Measurements from ENCODE around the gene PSME1.
A peak's percentile ranks its signal among the peaks of the same experiment; 100 is the strongest.

The PSME1 gene

DNA sequence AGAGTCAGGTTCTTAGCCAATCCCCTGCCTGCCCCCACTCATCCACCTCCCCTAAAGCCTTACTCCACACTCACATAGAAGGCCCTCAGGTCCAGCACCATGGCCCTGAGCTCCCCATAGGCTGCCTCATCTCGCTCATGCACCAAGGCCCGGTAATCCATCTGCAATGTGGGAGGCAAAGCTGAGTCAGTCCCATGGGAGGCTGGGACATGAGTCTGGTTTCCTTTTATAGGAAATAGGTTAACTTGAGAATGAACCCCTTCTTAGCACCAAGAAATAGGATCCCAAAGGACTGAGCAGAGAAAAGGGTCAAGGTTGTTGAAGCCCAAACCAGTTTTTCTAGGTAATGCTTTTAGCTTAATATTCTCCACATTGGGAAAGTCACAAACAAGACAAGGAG is 7.5 kb downstream of the PSME1 start:
- no peak overlapping the region for H3K4me3 ChIP-seq (replicated peaks; ENCODE audit: low read depth, low read length)
- TF ChIP-seq, protein P1, sequence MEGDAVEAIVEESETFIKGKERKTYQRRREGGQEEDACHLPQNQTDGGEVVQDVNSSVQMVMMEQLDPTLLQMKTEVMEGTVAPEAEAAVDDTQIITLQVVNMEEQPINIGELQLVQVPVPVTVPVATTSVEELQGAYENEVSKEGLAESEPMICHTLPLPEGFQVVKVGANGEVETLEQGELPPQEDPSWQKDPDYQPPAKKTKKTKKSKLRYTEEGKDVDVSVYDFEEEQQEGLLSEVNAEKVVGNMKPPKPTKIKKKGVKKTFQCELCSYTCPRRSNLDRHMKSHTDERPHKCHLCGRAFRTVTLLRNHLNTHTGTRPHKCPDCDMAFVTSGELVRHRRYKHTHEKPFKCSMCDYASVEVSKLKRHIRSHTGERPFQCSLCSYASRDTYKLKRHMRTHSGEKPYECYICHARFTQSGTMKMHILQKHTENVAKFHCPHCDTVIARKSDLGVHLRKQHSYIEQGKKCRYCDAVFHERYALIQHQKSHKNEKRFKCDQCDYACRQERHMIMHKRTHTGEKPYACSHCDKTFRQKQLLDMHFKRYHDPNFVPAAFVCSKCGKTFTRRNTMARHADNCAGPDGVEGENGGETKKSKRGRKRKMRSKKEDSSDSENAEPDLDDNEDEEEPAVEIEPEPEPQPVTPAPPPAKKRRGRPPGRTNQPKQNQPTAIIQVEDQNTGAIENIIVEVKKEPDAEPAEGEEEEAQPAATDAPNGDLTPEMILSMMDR (IDR thresholded peaks at IDR 0.05; ENCODE audit: low read length, missing control alignments), result no peak
- DNase-seq (ENCODE audit: low read depth), result no peak

DNA sequence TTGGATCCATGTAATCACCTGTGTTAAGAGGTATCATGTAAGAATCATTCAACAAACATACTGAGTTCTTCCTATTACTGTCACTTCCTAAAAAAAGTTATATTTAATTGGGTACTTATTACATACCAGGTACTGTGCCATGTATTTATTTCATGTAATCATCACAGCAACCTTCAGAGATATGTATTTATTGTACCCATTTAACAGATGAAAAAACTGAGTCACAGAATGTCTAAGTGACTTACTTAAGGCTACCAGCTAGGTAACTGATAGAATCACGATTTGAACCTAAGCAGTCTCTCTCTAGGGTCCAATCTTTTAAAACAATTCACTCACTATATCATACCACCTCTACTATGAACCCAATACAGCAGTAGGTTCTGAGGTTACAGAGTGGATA is 8.5 kb downstream of the PSME1 start:
- TF ChIP-seq, protein P1 (IDR thresholded peaks at IDR 0.05; ENCODE audit: low read length, missing control alignments), result no peak
- no peak overlapping the region for H3K4me3 ChIP-seq (replicated peaks; ENCODE audit: low read depth, low read length)

DNA sequence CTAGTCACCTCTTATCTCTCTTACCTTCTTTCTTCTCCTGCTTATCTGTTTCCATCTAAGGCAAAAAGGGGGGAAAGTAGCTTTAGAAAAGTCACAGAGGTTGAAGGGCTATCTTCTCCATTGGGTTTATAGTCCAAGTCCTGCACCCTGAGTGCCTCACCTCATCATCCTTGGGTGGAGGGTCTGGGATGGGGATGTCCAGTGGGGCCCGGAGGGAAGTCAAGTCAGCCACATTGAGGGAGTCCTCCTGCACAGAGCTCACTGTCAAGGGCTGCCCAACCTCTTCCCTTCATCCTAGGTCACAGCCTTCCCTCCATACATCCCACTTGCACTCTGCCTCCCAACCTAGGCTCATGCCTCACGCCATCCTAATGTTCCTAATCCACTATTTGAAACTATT is 9.2 kb downstream of the PSME1 start:
- H3K4me3 ChIP-seq (replicated peaks; ENCODE audit: low read depth, low read length), result peak overlapping the region; percentile 7
- TF ChIP-seq, protein P1 (IDR thresholded peaks at IDR 0.05; ENCODE audit: low read length, missing control alignments), result no peak
- no peak for DNase-seq (ENCODE audit: low read depth)

More for the DNA sequence above, 8.5 kb downstream of the PSME1 start:
- DNase-seq (ENCODE audit: low read depth), result no peak

DNA sequence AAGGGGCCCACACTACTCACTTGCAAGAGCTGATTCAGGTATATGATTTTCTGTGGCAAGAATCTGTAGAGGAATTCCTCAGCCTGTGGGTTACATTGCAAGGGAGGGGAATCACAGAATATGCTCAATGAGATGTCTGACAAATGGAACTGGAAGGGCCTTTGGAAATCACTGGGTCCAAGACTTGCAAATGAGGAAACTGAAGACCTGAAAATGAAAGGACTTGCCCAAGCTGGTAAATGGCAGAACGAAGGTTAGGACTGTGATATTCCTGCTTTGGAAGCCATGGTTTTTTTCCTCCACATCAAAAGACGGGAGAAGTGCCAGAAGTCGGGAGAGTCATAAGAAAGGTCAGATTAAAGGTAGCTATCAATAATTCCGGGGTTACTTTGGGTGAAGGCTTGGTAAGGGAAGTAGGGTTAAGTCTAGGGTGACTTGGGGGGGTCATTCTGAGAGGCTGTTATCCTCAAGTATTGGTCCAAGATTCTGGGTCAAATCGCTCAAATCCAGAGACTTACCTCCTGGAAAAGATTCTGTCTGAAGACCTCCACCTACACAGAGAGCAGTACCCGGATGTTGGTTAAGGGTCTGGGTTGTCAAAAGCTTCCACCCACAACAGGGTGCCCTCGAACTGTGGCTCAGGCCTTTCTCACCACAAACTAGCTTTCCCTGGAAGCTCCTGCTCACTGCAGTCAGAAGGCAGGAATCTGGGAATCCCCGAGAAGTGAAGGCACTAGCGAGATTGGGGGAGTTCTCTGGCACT is 9.9 kb downstream of the PSME1 start:
- peak overlapping the region; percentile 90 for H3K4me3 ChIP-seq (replicated peaks; ENCODE audit: low read depth, low read length)
- DNase-seq (ENCODE audit: low read depth), result no peak
- TF ChIP-seq, protein P1 (IDR thresholded peaks at IDR 0.05; ENCODE audit: low read length, missing control alignments), result no peak

DNA sequence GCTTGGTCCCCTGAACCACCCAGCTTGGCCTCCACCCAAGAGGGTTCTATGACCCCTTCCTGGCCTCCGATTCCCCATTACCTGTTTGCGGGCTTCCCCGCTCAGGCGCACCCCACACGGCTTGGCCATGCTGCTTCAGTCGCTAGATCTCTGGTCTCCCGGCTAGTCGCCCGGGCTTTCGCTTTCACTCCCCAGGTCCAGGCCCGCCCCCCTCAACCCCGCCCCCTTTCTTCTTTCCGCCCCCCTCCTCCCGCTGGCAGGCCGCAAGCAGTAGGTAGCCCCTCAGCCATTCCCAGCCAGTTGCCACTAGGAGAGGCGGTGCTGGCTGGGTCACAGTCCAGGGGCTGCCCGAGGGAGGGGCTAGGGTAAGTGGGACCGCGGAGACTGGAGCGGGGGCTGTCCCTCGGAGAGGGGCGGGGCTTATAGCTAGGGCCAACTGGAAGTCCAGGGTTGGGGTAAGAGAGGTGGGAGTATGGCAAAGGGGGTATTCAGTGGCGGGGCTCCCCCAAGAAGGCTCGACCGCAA is 10.5 kb downstream of the PSME1 start, which contains the start of gene PSME2:
Gene PSME2, minus strand, starts transcription at position 158 of the 525 bp plus-strand sequence. Its CDS starts 29 bp downstream, at position 129.
- DNase-seq (ENCODE audit: low read depth), result peak; percentile 98
- peak within 1 kb of the TSS; percentile 90 for H3K4me3 ChIP-seq (replicated peaks; ENCODE audit: low read depth, low read length)

DNA sequence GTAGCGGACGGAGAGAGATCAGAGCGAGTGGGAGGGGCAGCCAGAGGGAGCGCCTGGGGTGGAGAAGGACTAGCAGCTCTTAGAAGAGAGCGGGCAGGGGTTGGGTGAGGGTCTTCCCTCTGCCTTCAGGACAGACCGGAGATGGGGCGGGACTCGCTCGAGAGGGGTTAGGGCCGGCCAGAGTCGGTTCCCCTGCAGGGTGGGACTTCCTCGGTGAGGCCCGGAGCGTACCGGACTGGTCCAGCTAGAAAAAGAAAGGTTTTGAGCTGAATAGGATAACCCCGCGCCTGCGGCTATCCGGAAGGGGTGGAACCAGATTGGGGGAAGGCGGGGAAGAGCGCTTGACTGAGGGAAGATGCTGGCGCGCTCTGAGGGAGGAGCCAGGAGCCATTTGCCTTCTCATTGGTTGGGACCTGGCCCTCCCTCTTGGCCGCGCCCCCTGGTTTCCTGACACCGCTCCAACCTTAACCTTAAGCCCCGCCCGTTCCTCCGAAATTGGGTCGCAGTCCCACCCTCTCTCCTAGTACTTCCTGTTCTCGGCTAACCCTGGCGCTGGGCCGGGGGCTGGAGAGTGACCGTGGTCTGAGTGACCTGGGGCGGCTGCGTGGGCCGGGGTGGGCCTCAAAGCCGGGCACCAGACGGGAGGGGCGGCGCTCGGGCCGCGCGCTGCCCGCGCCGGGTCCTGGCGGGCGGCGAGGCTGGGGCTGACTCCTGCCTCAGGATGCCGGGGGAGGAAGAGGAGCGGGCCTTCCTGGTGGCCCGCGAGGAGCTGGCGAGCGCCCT is 11.2 kb downstream of the PSME1 start, which contains the start of gene RNF31:
Gene RNF31, plus strand, starts transcription at position 521 of the 783 bp plus-strand sequence. Its CDS starts 201 bp downstream, at position 722.
- TF ChIP-seq, protein P1 (IDR thresholded peaks at IDR 0.05; ENCODE audit: low read length, missing control alignments), result no peak
- H3K4me3 ChIP-seq (replicated peaks; ENCODE audit: low read depth, low read length), result peak within 1 kb of the TSS; percentile 90
- DNase-seq (ENCODE audit: low read depth), result peak; percentile 99

More for the DNA sequence above, 10.5 kb downstream of the PSME1 start, which contains the start of gene PSME2:
- TF ChIP-seq, protein P1 (IDR thresholded peaks at IDR 0.05; ENCODE audit: low read length, missing control alignments), result no peak

All from fibroblast of pulmonary artery (primary cell).